ENCODE measurements around the gene CXCL14. TPM values are rescaled to one million over a fixed set of nuclear protein-coding genes. Genes with fewer than 3 reads are reported as not detected.
A peak's percentile ranks its signal among the peaks of the same experiment; 100 is the strongest.

The CXCL14 gene
- total and polyA plus RNA-seq, 2 of the 13 experiments (the other 11 are each of a cell fraction or from before 2014, with no cell fraction given), result not detected

- no peak for FAIRE-seq
- peaks cover 0 to 2% of the 10 kb centered on the region in 2 experiments; a peak in 4 of 5 replicates for H3K27me3 ChIP-seq (ENCODE audit: control insufficient read depth in 1 of 2, insufficient read depth in 2 of 2, low read length in 2 of 2)
- CTCF ChIA-PET (ENCODE audit: low intra/inter-chr PET ratio, low total read pairs), result interaction anchor here (1.1 to 2.3 kb wide), 4 partner anchors 15 to 108 kb away, joined by 3 to 20 read pairs (median 4); no protein-coding TSS in a partner anchor
- TF ChIP-seq RAD21 (CRISPR knock-in tag; IDR thresholded peaks at IDR 0.05), result 0 out of 2 replicates have a peak, but pooled peaks have one; percentile 5
- no peak for TF ChIP-seq RFXANK (CRISPR knock-in tag; IDR thresholded peaks at IDR 0.05)
- TF ChIP-seq PREB (CRISPR knock-in tag; IDR thresholded peaks at IDR 0.05), result no peak
- no peak overlapping the region for H3K4me2 ChIP-seq (ENCODE audit: low read depth, low read length)
- H3K4me1 ChIP-seq (ENCODE audit: insufficient read depth, low read length), result no peaks in the 10 kb centered on the region
- POLR2A ChIA-PET, result no interaction called here
- ATAC-seq, result peak; percentile 17; the same call in 2 of the 3 replicates
- no peak overlapping the region for H3K9ac ChIP-seq (ENCODE audit: insufficient read depth, low read depth, low read length)
- intact Hi-C loops (cut with micrococcal nuclease; ENCODE audit: unreplicated experiment), result loop anchor here (2.0 kb wide), 1 partner anchor 104 kb away; no protein-coding TSS in a partner anchor
- BruUV-seq (replicated peaks), result no TSS peak
- H4K20me1 ChIP-seq (ENCODE audit: insufficient read depth, low read length), result no peaks in the 10 kb centered on the region
- H3K9me3 ChIP-seq (ENCODE audit: low read length), result no peaks in the 10 kb centered on the region
- in situ Hi-C loops (cut with HindIII; ENCODE audit: extremely low pct_ligation_motif_present, low pct_unique_long_range_greater_than_20kb), result loop anchor here (10.0 to 25.0 kb wide), 2 partner anchors 158 to 546 kb away; no protein-coding TSS in a partner anchor
- DNase-seq (ENCODE audit: low spot score), result no peak
- no peak overlapping the region for H2AFZ ChIP-seq (ENCODE audit: low read length)
- 52% methylated on average over 15 of the region's 16 CpGs for WGBS (ENCODE audit: low lambda C conversion rate)
- no peak overlapping the region for H3K4me3 ChIP-seq (replicated peaks in 1 of 3; ENCODE audit: insufficient read depth in 1 of 3, low read depth in 2 of 3, low read length in 3 of 3)
- no peaks in the 10 kb centered on the region for H3K36me3 ChIP-seq (replicated peaks in 1 of 2; ENCODE audit: control insufficient read depth in 1 of 2, insufficient read depth in 2 of 2, low read length in 2 of 2)
- no peak overlapping the region for H3K27ac ChIP-seq (ENCODE audit: extremely low read length, insufficient read depth, low read length)
- H3K79me2 ChIP-seq (ENCODE audit: insufficient read depth, low read length), result no peaks in the 10 kb centered on the region
Observed at GRCh38 chr5:135566422-135567400, 12.1 kb downstream of the CXCL14 start.

Data from HepG2 (cell line).